Activated CD8-positive, alpha-beta memory T cell treated with anti-CD3 and anti-CD28 coated beads, Interleukin-2, amount 10 ng/mL, durations not matched to agents 7 days and 5 days (primary cell): ENCODE results near the gene EDNRB. TPM values are rescaled to one million over a fixed set of nuclear protein-coding genes. Genes with fewer than 3 reads are reported as not detected.
"Not testable (repeated sequence)": the region's sequence is repeated elsewhere in the genome, so short reads cannot be mapped to it uniquely, and the experiment has no call there.

Source experiments
- ATAC-seq: fragments of 150-1000 bp; cut with Tn5 transposase; one replicate; pipeline ENCODE4 v1.10.0; 2021; ENCODE audit warnings: moderate library complexity
- CTCF ChIA-PET: fragments of 350-600 bp; sonication (Branson Sonifier 250); formaldehyde crosslinking; loops from one replicate; lab custom pipeline; 2021; ENCODE audit warnings: antibody characterized with exemption; lab: Charles Lee
- DNase-seq: peaks from one replicate; pipeline ENCODE4 v3.0.0-alpha.2; 2020
- H3K27ac Mint-ChIP-seq: one replicate; pipeline ENCODE4 v1.8.0; 2021; ENCODE audit warnings: mild to moderate bottlenecking, mixed read lengths
- H3K27me3 Mint-ChIP-seq: one replicate; pipeline ENCODE4 v1.8.0; 2021; ENCODE audit warnings: mixed read lengths
- H3K36me3 Mint-ChIP-seq: one replicate; pipeline ENCODE4 v1.8.0; 2021; ENCODE audit warnings: mild to moderate bottlenecking, mixed read lengths
- H3K4me1 Mint-ChIP-seq: one replicate; pipeline ENCODE4 v1.8.0; 2021; ENCODE audit warnings: mixed read lengths
- H3K4me3 Mint-ChIP-seq: one replicate; pipeline ENCODE4 v1.8.0; 2021; ENCODE audit warnings: mild to moderate bottlenecking, moderate library complexity, mixed read lengths
- H3K9me3 Mint-ChIP-seq: one replicate; pipeline ENCODE4 v1.8.0; 2022; ENCODE audit warnings: low read depth, mixed read lengths
- total RNA-seq, 2 experiments: library from RNA; stranded (reverse); gene quantifications; one replicate each; pipeline ENCODE4 v1.2.3, GENCODE V29; 2021

The EDNRB gene
- total RNA-seq, 2 experiments from 2014 or later = not detected

GRCh38 chr13:77857531-77858209, 61.0 kb downstream of the EDNRB start:
- CTCF ChIA-PET = no interaction called here
- no peak for DNase-seq
- no peaks in the 10 kb centered on the region for H3K4me1 Mint-ChIP-seq
- H3K9me3 Mint-ChIP-seq = no peaks in the 10 kb centered on the region
- no peak overlapping the region for H3K4me3 Mint-ChIP-seq
- no peak for ATAC-seq
- no peak overlapping the region for H3K27ac Mint-ChIP-seq
- no peaks in the 10 kb centered on the region for H3K27me3 Mint-ChIP-seq
- no peaks in the 10 kb centered on the region for H3K36me3 Mint-ChIP-seq

DNA sequence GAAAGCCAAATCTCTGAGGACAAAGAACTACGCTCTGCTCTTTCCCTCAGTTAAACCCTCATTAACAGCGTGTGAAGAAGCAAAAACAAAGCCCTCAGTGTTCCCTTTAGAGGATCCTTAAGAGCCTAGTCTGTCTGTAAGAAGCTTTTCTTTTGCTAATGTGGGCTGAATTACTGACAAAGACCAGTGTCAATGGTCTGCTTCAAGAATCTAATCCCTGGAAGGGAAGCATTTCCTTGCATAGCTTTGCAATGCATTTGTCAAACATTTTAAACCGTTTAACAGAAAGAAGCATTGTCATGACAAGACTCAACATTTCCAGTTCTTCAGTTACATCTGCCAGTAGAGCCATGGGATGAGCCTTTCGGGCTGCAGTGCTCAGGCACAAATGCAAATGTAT, 64.9 kb downstream of the EDNRB start:
- Mint-ChIP-seq H3K27ac (no peak overlapping the region), H3K4me3 (no peak overlapping the region), H3K27me3 (no peaks in the 10 kb centered on the region), H3K4me1 (no peaks in the 10 kb centered on the region), H3K9me3 (no peaks in the 10 kb centered on the region), H3K36me3 (no peaks in the 10 kb centered on the region)
- CTCF ChIA-PET = no interaction called here
- ATAC-seq (no peak), DNase-seq (no peak)

- H3K9me3 Mint-ChIP-seq, CTCF ChIA-PET: not testable (repeated sequence)
Observed at GRCh38 chr13:77848050-77848449, 70.6 kb downstream of the EDNRB start.

DNA sequence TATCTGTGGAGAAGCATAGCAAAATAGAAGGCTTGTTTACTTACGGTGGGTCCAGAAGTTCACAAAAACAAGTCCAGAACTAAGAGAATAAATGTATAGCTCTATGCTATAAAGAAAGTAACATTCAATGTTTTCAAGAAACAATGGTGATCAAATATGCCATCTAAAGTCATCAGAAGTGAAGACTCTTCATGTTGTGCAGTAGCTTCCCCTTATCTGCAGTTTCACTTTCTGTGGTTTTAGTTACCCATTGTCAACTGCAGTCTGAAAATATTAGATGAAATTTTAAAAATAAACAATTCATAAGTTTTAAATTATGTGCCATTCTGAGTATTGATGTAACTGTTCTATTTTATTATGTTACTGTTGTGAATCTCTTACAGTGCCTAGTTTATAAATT, 72.5 kb downstream of the EDNRB start:
- H3K9me3 Mint-ChIP-seq = peaks cover 2% of the 10 kb centered on the region
- CTCF ChIA-PET = interaction anchor here (1.5 kb wide), 1 partner anchor 275 kb away, joined by 4 read pairs; no protein-coding TSS in a partner anchor
- ATAC-seq (no peak), DNase-seq (no peak)
- no peaks in the 10 kb centered on the region for H3K36me3 Mint-ChIP-seq
- no peak overlapping the region for H3K27ac Mint-ChIP-seq
- H3K27me3 Mint-ChIP-seq = no peaks in the 10 kb centered on the region
- no peak overlapping the region for H3K4me3 Mint-ChIP-seq
- H3K4me1 Mint-ChIP-seq = no peaks in the 10 kb centered on the region

More at GRCh38 chr13:77848050-77848449, 70.6 kb downstream of the EDNRB start:
- H3K4me1 Mint-ChIP-seq, DNase-seq, H3K36me3 Mint-ChIP-seq, H3K27me3 Mint-ChIP-seq, ATAC-seq, H3K27ac Mint-ChIP-seq, H3K4me3 Mint-ChIP-seq: not testable (repeated sequence)

Other genes starting within 250 kb of the EDNRB start
- 10 to 100 TPM; 40.1 to 44.2 TPM for gene SLAIN1, start 221.1 kb downstream of the EDNRB start, total RNA-seq